GM18499 (cell line): ENCODE data around the gene FBXO24.

ENCODE experiments used
- ATAC-seq: cut with Tn5 transposase; IDR thresholded peaks from one replicate; pipeline ENCODE4 v1.9.1; 2021; ENCODE audit warnings: moderate number of reproducible peaks; ENCODE audit not compliant: insufficient read depth, unreplicated experiment

The FBXO24 gene

GRCh38 chr7:100572949-100573675 lies 13.0 kb upstream of the FBXO24 start:
- ATAC-seq, result no peak

GRCh38 chr7:100573691-100574361 lies 12.3 kb upstream of the FBXO24 start, which contains the start of gene SAP25:
SAP25 (minus strand) TSS chr7:100573900; CDS start chr7:100573742, 158 bp downstream.
- ATAC-seq, result no peak

- ATAC-seq, result no peak
Measured at GRCh38 chr7:100574362-100575205, 11.5 kb upstream of the FBXO24 start.

GRCh38 chr7:100575206-100575631 lies 10.9 kb upstream of the FBXO24 start:
- no peak for ATAC-seq

- no peak for ATAC-seq
Measured at GRCh38 chr7:100575746-100576383, 10.3 kb upstream of the FBXO24 start.

GRCh38 chr7:100576384-100576993 lies 9.6 kb upstream of the FBXO24 start:
- ATAC-seq, result no peak

GRCh38 chr7:100577103-100577502 lies 9.0 kb upstream of the FBXO24 start:
- ATAC-seq, result no peak

GRCh38 chr7:100577507-100577906 lies 8.6 kb upstream of the FBXO24 start:
- no peak for ATAC-seq

GRCh38 chr7:100578246-100579183 lies 7.6 kb upstream of the FBXO24 start:
- ATAC-seq, result no peak

- ATAC-seq, result no peak
Measured at GRCh38 chr7:100580466-100581283, 5.5 kb upstream of the FBXO24 start.

- no peak for ATAC-seq
Measured at GRCh38 chr7:100582041-100582579, 4.0 kb upstream of the FBXO24 start.

GRCh38 chr7:100582650-100583049 lies 3.5 kb upstream of the FBXO24 start:
- no peak for ATAC-seq

GRCh38 chr7:100583132-100584053 lies 2.7 kb upstream of the FBXO24 start:
- no peak for ATAC-seq

GRCh38 chr7:100584054-100584682 lies 2.0 kb upstream of the FBXO24 start:
- ATAC-seq, result no peak

GRCh38 chr7:100584683-100585510 lies 1.2 kb upstream of the FBXO24 start:
- no peak for ATAC-seq
